NCI-H1105 treated with DMSO at 0.1 percent for 48 hours (cell line): ENCODE data around the gene WDR55.
"Not testable (repeated sequence)": the region's sequence is repeated elsewhere in the genome, so short reads cannot be mapped to it uniquely, and the experiment has no call there.

ENCODE experiments used
- DNase-seq: peaks from one replicate; lab custom pipeline; 2025; lab: John Stamatoyannopoulos, UW

Gene WDR55

GRCh38 chr5:140647042-140647419, 17.7 kb upstream of the WDR55 start:
- DNase-seq = no peak

DNA sequence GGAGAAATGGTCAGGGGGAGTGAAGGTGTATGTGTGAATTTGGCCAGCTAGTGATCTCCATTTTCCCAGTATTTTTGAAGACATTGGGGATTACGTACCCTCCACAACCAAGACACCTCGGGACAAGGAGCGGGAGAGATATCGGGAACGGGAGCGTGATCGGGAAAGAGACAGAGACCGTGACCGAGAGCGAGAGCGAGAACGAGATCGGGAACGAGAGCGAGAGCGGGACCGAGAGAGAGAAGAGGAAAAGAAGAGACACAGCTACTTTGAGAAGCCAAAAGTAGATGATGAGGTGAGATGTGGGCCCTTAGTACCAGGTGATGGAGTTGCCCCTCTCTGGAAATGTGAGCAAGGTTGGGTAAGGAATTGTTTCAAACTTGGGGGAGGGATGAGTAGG, 5.8 kb upstream of the WDR55 start:
- no peak for DNase-seq

GRCh38 chr5:140660371-140660770, 4.3 kb upstream of the WDR55 start:
- not testable (repeated sequence) for DNase-seq

- DNase-seq = no peak
Measured at GRCh38 chr5:140664030-140664358, 710 bp upstream of the WDR55 start.

- not testable (repeated sequence) for DNase-seq
Measured at GRCh38 chr5:140671035-140671434, 6.3 kb downstream of the WDR55 start.

DNA sequence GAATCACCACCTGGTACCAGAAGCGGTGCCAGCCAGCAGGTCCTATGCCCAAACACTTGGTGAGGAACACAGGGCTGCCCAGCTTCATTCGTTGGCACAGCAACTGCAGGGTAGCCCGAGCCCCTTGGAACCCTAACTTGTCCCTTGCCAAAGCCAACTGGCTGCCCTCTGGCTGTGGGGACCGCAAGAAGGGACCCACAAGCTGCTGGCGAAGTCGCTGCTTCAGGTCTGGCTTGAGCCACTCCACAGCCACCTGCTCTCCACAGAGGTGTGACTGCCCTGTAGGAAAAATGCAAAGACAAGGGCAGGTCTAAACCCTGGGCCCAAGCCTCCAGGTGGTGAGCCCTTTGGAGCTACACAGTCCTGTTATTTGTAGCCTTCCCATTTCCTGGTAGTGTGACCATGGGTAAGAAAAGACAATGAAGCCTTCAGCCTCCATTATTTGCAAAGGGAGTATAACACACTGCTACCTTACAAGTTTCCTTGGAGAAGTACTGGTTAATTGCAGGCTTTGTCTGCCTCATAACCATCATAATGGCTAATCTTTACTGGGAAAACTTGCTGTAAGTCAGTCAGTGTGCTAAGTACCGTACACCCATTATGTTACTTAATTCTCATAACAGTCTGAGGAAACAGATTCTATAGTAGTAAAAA, 6.9 kb downstream of the WDR55 start:
- DNase-seq = no peak

DNA sequence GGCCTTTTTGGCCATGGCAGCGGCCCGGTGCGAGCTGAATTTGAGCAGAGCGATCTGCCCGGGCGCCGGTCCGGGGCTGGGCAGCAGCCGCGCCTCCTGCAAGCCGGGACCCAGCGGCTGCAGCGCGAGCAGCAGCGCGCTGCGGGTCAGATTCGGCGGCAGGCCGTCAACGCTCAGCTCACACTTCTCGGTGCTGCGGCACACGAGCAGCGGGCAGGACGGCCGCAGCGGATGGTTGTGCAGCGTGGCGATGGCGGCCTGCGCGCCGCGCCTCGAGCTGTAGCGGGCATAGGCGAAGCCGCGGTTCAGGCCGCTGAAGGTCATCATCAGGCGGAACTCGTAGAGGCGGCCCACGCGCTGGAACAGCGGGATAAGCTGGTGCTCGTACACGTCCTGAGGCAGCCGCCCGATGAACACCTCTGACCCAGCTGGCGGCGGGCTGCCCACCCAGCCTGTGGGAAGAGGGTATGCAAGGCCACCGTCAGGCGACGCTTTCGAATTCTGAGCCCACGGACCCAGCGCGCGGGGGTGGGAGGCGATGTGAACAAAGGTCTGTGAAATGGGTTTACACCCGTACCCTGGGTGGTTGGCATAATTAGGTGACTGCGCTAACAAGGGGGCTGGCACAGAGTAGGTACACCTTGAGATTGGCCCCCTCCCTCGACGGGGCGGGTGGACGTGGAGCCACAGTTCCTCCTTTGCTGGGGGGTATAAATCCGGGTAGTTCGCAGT, 7.9 kb downstream of the WDR55 start:
- no peak for DNase-seq

- DNase-seq = no peak
Measured at GRCh38 chr5:140673187-140673976, 8.7 kb downstream of the WDR55 start, which contains the start of gene DND1. Gene DND1, minus strand, starts transcription at chr5:140673576. Its CDS starts 34 bp downstream, at chr5:140673542.

DNA sequence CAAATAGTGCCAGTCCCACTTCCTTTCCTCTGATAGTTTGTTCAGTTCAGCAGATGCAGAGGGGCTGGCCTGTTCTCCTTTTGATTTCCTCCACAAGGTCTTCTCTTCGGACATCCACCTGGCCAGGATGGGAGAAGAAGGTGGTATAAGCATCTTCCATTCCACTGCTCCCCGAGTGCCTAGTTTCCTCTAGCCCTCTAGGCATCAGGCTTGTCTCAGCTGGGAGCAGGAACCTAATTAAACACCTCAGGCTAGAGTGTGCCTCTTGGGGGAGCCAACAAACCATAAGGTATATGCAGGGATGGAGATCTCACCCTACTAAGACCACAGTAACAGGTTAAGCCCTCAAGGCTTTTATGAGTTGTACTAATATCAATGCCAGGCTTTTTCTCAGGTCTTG, 9.5 kb downstream of the WDR55 start:
- DNase-seq = no peak

GRCh38 chr5:140674629-140675028, 9.9 kb downstream of the WDR55 start:
- no peak for DNase-seq

- no peak for DNase-seq
Measured at GRCh38 chr5:140677947-140678346, 13.2 kb downstream of the WDR55 start.

- no peak for DNase-seq
Measured at GRCh38 chr5:140678993-140679392, 14.3 kb downstream of the WDR55 start.

GRCh38 chr5:140690376-140690932, 25.8 kb downstream of the WDR55 start:
- DNase-seq = no peak

GRCh38 chr5:140690941-140691924, 26.5 kb downstream of the WDR55 start, which contains the start of the genes HARS1 and HARS2:
Gene HARS1, minus strand, starts transcription at chr5:140691370. Its CDS starts 66 bp downstream, at chr5:140691304.
Gene HARS2, plus strand, starts transcription at chr5:140691455. Its CDS starts 194 bp downstream, at chr5:140691649.
- peak; percentile 82 for DNase-seq

DNA sequence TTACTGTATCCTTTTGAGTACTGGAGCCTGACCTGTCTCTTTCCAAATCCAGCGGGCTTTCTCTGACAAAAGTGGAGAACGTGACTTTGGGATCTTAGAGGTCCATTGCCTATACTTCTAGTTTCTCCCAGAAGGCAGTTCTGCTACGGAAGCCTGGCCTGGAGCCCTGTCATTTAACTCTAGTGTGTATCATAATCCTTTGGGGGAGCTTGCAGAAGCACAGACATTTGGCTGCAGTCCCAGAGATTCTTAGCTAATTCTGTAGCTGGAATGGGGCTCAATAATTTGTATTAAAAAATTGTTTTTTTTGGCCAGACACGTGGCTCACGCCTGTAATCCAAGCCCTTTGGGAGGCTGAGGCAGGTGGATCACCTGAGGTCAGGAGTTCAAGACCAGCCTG, 29.6 kb downstream of the WDR55 start:
- DNase-seq = no peak

DNA sequence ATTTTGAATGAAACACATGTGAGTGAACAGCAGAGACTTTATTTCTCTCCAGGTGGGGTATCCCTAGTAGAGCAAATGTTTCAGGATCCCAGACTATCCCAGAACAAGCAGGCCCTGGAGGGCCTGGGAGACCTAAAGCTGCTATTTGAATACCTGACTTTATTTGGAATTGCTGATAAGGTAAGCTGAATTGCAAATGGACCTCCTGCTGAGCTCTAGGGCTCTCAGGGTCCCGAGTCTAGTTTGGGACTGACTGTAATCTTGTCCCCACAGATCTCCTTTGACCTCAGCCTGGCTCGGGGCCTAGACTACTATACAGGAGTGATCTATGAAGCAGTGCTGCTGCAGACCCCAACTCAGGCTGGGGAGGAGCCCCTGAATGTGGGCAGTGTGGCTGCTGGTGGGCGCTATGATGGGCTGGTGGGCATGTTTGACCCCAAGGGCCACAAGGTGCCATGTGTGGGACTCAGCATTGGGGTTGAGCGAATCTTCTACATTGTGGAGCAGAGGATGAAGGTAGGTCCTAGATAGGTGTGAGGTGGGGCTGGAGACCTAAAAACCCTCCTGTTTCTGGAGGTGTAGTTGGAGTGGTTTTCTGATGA, 32.3 kb downstream of the WDR55 start:
- DNase-seq = no peak

DNA sequence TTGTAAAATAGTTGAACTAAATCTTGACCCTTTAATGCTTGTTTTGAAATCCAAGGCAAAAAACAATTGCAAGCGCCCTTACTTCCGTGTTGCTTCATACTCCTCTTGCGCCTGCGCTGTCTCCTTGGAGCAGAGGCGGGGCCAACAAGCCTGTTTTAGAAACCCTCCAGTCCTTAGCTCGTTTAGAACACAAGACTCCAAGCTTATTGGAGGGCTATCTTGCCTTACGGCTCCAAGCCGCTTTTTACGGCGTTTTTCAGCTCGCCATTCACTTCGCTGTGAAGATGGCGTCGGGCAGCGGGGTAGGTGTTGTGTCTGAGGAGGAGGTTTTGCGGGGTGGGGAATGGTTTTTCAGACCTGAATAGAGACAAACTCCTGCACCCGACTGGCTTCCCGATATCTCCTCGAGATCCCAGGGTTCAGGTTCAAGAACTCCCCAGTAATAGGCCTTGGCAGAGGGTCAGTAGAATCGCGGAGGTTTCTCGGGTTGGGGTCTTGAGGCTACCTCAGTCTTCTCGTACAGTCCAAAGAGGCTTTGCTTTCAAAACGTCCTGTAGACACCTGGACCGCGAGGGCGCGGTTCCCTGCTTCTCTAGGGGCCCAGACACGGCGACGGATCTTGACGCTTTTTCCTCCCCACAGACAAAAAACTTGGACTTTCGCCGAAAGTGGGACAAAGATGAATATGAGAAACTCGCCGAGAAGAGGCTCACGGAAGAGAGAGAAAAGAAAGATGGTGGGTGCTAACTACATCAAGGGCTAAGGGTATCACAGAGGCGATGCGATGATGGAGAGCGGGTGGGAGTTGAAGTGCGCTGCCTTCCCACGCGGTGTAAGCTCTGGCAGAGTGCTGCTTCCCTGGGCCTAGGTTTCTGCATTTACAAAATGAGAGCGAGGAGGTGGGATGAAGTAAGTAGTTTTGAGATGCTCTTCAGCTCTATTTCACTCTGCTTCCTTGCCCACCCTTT, 35.8 kb downstream of the WDR55 start, which contains the start of gene ZMAT2:
Gene ZMAT2, plus strand, starts transcription at position 271 of the 968 bp plus-strand sequence. Its CDS starts 14 bp downstream, at position 285.
- DNase-seq = peak; percentile 90

DNA sequence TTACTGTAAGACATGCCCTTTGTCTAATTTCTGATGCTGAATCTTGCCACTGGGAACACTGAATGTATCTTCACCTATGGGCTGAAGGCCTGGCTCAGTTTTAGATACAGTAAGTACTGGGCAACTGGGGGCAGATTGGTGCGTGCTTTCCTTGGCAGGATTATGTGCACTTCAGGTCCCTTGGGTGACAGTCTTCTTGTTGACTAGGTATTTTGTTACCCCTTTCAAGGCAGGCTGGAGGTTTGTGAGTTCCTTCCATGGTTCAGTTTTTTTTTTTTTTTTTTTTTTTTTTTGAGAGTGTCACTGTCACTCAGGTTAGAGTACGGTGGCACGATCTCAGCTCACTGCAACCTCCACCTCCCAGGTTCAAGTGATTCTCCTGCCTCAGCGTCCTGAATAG, 43.1 kb downstream of the WDR55 start:
- no peak for DNase-seq

GRCh38 chr5:140708787-140709186, 44.1 kb downstream of the WDR55 start:
- DNase-seq = not testable (repeated sequence)
